ENCODE measurements around the gene SIRT5.

- TF ChIP-seq EZH2 (IDR thresholded peaks at IDR 0.05; ENCODE audit: low read length, unreplicated experiment) = no peak
- no peak for TF ChIP-seq CTCF (conservative IDR thresholded peaks at IDR 0.05; ENCODE audit: low read depth, low read length)
These were observed 29.8 kb upstream of the SIRT5 start for GRCh38 chr6:13544454-13545186.

Data from PC-3 (cell line).